Spinal cord (tissue), 10 donors: ENCODE results near the gene CCDC124. TPM values are rescaled to one million over a fixed set of nuclear protein-coding genes. Genes with fewer than 3 reads are reported as not detected.
"Not testable (repeated sequence)": the region's sequence is repeated elsewhere in the genome, so short reads cannot be mapped to it uniquely, and the experiment has no call there.

Experiments used
- DNase-seq, 6 donors: peaks; one replicate each; pipeline versions ENCODE4 v3.0.0 to v3.0.0-alpha.2; 2013 to 2015; ENCODE audit warnings: low spot score in 6 of 6, low read depth in 4 of 6
- H3K27ac ChIP-seq: one replicate; pipeline ENCODE4 v1.5.1; 2013; ENCODE audit warnings: low read depth, low read length, control low read depth
- H3K27me3 ChIP-seq: one replicate; pipeline ENCODE4 v1.6.1; 2013; ENCODE audit warnings: low read length; ENCODE audit not compliant: control insufficient read depth, insufficient read depth
- H3K36me3 ChIP-seq: one replicate; pipeline ENCODE4 v1.6.1; 2013; ENCODE audit warnings: low read length; ENCODE audit not compliant: control insufficient read depth, insufficient read depth
- H3K4me1 ChIP-seq: one replicate; pipeline ENCODE4 v1.6.1; 2013; ENCODE audit warnings: low read length; ENCODE audit not compliant: control insufficient read depth, insufficient read depth
- H3K4me3 ChIP-seq: one replicate; pipeline ENCODE4 v1.5.1; 2013; ENCODE audit warnings: low read depth, low read length, control low read depth
- H3K9me3 ChIP-seq: one replicate; pipeline ENCODE4 v1.6.1; 2013; ENCODE audit warnings: low read length; ENCODE audit not compliant: control insufficient read depth, insufficient read depth
- WGBS: methylation state at CpG from one replicate; pipeline ENCODE4 v1.1.5; 2013; ENCODE audit warnings: missing lambda C conversion rate; ENCODE audit not compliant: insufficient coverage; 5-methylcytosine and 5-hydroxymethylcytosine counted together
- long read RNA-seq, 4 donors: transcript quantifications; one replicate each; lab custom pipeline, GENCODE V29; 2026
- polyA plus RNA-seq, 2 donors: library from polyadenylated mRNA; unstranded; fragments of 120-200 nt; gene quantifications; one replicate each; pipeline ENCODE4 v1.2.1, GENCODE V29; 2013; ENCODE audit not compliant: insufficient read length in 2 of 2
- total RNA-seq, 2 donors: library from RNA; depleted of rRNA in 1 of 2; stranded (reverse); fragments of 120-200 nt in 1 of 2; fragments of >200 nt in 1 of 2; gene quantifications; one replicate each; pipeline versions ENCODE4 v1.2.3 to v1.2.4, GENCODE V29; 2013 to 2014
- donor health status: healthy.

Gene CCDC124, protein sequence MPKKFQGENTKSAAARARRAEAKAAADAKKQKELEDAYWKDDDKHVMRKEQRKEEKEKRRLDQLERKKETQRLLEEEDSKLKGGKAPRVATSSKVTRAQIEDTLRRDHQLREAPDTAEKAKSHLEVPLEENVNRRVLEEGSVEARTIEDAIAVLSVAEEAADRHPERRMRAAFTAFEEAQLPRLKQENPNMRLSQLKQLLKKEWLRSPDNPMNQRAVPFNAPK
- total RNA-seq (10 to 100 TPM; 24.5 to 28.4 TPM), polyA plus RNA-seq (100 to 1,000 TPM; 139 to 142 TPM)
- long read RNA-seq, donor 1, transcript CCDC124-201 (5 exons, 938 nt) = major isoform, 74 of 113 reads
- long read RNA-seq, donor 1, partial matches to known transcripts = 39 of 113 reads
- long read RNA-seq, donor 1, other reads (novel, unspliced or antisense) = 0 of 113 reads
- long read RNA-seq, donor 2, transcript CCDC124-201 (5 exons, 938 nt) = major isoform, 21 of 34 reads
- long read RNA-seq, donor 2, partial matches to known transcripts = 11 of 34 reads
- long read RNA-seq, donor 2, other reads (novel, unspliced or antisense) = 0 of 34 reads
- long read RNA-seq, donor 3, transcript CCDC124-201 (5 exons, 938 nt) = major isoform, 20 of 37 reads
- long read RNA-seq, donor 3, partial matches to known transcripts = 16 of 37 reads
- long read RNA-seq, donor 3, other reads (novel, unspliced or antisense) = 0 of 37 reads
- long read RNA-seq, donor 4, transcript CCDC124-201 (5 exons, 938 nt) = major isoform, 25 of 55 reads
- long read RNA-seq, donor 4, partial matches to known transcripts = 27 of 55 reads
- long read RNA-seq, donor 4, other reads (novel, unspliced or antisense) = 0 of 55 reads

DNA sequence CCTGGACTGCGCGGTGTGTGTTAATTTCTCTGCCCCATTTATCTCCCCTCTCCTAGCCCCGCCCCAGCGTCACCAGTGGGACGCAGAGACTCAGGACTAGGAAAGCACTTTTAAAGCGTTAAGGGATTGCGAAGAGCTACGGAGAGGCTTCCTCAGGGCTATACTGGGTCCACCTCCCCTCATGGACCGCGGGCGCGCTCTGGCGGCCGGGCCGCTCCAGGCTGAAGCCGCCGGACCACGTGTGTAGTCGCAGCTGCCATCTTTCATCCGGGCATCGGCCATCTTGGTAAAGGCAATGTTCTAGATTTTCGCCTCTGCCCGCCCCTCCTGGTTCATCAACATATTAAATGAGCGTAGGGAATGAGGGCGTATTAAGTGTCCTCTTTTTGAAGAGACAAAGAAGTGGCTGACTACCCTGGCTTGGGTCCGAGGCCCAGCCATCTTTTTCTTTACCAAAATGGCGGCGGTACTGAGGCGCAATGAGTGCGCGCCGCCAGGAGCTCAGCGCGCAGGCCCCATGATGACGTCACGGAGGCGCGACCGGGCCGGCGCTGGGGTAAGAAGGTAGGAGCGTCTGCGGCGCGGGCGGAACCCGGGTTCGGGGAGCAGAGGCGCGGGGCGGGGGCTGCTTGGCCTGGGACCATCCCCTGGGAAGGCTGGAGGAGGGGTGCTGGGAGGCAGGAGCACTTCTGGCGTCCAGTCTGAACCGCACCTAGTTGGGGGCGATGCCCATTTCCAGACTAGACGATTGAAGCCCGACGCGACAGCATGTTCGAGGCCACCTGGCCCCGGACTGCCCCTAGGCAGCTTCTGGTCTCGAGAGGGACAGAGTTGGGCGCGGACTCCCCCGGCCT is at the start of gene CCDC124:
Gene CCDC124 (plus strand): TSS at position 531 of the 854 bp plus-strand sequence. CDS start 3,406 bp downstream, outside the sequence.
- peak within 1 kb of the TSS; percentile 97 for H3K4me3 ChIP-seq
- peaks cover 24% of the 10 kb centered on the region for H3K36me3 ChIP-seq
- no peaks in the 10 kb centered on the region for H3K27me3 ChIP-seq
- peak; percentile 77 to 98 (median 89) for DNase-seq
- WGBS = under 1% methylated on average over 59 of the region's 64 CpGs
- no peaks in the 10 kb centered on the region for H3K9me3 ChIP-seq
- H3K27ac ChIP-seq = peak within 1 kb of the TSS; percentile 89
- peaks cover 20% of the 10 kb centered on the region for H3K4me1 ChIP-seq

DNA sequence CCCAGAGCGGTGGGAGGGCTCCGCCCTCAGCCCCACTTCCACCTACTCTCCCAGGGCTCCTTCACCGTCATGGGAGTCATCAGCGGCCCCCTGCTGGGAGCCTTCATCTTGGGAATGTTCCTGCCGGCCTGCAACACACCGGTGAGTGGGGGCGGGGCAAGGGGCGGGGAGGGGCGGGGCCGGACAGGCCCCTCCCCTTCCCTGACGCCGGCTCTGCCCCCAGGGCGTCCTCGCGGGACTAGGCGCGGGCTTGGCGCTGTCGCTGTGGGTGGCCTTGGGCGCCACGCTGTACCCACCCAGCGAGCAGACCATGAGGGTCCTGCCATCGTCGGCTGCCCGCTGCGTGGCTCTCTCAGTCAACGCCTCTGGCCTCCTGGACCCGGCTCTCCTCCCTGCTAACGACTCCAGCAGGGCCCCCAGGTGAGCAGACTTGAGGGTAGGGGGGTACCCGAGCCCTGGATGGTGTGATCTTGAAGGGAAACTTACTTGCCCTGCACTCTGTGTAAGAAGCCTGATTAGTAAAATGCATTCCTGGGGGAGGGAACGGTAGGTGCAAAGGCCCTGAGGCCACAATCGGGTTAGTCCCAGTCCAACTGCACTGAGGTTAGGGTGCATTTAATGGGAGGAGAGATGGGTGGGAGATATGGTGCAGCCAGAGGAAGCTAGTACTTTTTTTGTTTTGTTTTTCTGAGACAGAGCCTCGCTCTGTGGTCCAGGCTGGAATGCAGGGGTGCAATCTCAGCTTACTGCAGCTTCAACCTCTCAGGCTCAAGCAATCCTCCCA is 49.0 kb upstream of the CCDC124 start:
- Histone ChIP-seq H3K4me1 (no peaks in the 10 kb centered on the region), H3K9me3 (no peaks in the 10 kb centered on the region), H3K27me3 (no peaks in the 10 kb centered on the region), H3K36me3 (no peaks in the 10 kb centered on the region), H3K27ac (no peak overlapping the region), H3K4me3 (no peak overlapping the region)
- DNase-seq = no peak
- WGBS = 66% methylated on average over 30 of the region's 33 CpGs

DNA sequence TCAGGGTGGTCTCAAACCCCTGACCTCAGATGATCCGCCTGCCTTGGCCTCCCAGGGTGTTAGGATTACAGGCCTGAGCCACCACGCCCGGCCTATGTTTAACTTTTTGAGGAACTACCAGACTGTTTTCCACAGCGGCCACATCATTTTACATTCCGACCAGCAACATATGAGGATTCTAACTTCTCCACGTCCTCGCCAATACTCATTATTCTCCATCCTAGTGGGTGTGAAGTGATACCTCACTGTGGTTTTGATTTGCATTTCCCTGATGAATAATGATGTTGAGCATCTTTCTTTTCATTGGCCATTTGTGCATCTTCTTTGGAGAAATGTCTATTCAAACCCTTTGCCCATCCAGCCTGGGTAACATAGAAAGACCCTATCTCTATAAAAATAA is 46.3 kb upstream of the CCDC124 start:
- peaks cover 10% of the 10 kb centered on the region for H3K27me3 ChIP-seq
- no peak overlapping the region for H3K4me3 ChIP-seq
- no peak overlapping the region for H3K27ac ChIP-seq
- H3K4me1 ChIP-seq = no peaks in the 10 kb centered on the region
- H3K36me3 ChIP-seq = no peaks in the 10 kb centered on the region
- H3K9me3 ChIP-seq = no peaks in the 10 kb centered on the region
- no peak for DNase-seq
- 89% methylated on average over 3 of the region's 7 CpGs for WGBS

DNA sequence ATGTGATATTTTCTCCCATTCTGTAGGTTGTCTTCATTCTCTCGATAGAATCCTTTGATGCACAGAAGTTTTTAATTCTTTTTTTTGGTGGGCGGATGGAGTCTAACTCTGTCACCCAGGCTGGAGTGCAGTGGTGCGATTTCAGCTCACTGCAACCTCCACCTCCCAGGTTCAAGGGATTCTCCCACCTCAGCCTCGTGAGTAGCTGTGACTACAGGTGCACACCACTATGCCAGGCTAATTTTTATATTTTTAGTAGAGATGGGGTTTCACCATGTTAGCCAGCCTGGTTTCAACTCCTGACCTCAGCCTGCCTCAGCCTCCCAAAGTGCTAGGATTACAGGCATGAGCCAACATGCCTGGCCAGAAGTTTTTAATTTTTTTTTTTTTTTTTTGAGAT is 45.6 kb upstream of the CCDC124 start:
- DNase-seq, H3K4me3 ChIP-seq: not testable (repeated sequence)

DNA sequence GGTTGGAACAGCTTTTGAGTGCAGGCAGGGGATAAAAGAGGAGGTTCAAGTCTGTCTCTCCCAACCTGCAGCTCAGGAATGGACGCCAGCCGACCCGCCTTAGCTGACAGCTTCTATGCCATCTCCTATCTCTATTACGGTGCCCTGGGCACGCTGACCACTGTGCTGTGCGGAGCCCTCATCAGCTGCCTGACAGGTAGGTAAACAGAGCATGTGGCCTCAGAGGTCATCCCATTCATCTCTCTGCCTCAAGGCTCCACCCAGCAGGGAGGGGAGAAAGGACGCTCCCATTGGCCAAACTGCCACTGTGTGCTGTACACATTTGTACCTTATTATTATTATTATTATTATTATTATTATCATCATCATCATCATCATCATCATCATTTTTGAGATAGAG is 44.6 kb upstream of the CCDC124 start:
- Histone ChIP-seq H3K4me3 (no peak overlapping the region), H3K27me3 (peaks cover 17% of the 10 kb centered on the region), H3K4me1 (no peaks in the 10 kb centered on the region), H3K9me3 (no peaks in the 10 kb centered on the region), H3K36me3 (no peaks in the 10 kb centered on the region), H3K27ac (no peak overlapping the region)
- DNase-seq = no peak
- WGBS = 85% methylated on average over 3 of the region's 7 CpGs

More for the DNA sequence above, 45.6 kb upstream of the CCDC124 start:
- not testable (repeated sequence) for H3K9me3 ChIP-seq, H3K27ac ChIP-seq, H3K4me1 ChIP-seq, H3K36me3 ChIP-seq
- WGBS = no CpG with 5 or more reads among the region's 4 CpGs
- peaks cover 15% of the 10 kb centered on the region for H3K27me3 ChIP-seq

DNA sequence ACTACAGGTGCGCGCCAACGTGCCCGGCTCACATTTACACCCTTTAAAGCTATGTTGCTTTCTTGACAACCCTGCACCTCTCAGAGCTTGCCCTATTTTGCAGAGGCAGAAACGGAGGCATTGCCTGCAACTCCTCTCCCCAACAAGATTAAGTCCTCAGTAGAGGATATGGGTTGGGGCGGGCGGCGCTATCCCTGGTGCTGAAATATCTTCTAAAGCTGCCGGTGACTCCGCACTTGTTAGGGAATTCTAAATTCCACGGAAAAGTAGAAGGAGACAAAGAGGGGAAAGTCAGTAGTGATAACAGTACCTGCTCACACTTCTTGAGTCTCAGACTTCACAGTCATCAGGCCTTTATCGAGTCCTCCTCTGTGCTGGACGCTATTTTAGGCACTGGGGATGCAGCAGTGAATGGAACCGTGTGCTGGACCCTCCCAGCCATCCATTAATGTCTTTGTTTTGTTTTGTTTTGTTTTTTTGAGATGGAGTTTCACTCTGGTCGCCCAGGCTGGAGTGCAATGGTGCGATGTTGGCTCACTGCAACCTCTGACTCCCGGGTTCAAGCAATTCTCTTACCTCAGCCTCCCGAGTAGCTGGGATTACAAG is 43.1 kb upstream of the CCDC124 start:
- H3K27ac ChIP-seq = no peak overlapping the region
- 19% methylated on average over 6 of the region's 18 CpGs for WGBS
- H3K27me3 ChIP-seq = peaks cover 21% of the 10 kb centered on the region
- H3K36me3 ChIP-seq = no peaks in the 10 kb centered on the region
- DNase-seq = peak in 4 of 6 donors; percentile 2 to 67 (median 8)
- no peaks in the 10 kb centered on the region for H3K9me3 ChIP-seq
- no peak overlapping the region for H3K4me3 ChIP-seq
- H3K4me1 ChIP-seq = no peaks in the 10 kb centered on the region

DNA sequence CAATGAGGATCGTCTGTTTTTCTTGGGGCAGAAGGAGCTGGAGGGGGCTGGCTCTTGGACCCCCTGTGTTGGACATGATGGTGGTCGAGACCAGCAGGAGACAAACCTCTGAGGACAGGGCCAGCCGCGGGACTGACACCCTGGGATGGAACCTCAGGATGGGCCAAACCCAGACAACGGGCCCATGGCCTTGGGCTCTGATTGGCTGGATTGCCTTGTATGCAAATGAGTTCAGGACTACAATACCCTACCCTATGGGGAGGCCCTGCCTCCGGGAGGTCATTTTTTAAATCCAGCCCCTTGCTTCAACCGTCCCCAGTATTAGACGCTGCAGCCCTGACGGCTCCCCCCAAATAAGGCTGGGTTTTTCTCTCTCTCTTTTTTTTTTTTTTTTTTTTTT is 39.0 kb upstream of the CCDC124 start:
- Histone ChIP-seq H3K36me3 (no peaks in the 10 kb centered on the region), H3K27ac (no peak overlapping the region), H3K4me1 (no peaks in the 10 kb centered on the region), H3K9me3 (no peaks in the 10 kb centered on the region), H3K27me3 (peaks cover 21% of the 10 kb centered on the region), H3K4me3 (no peak overlapping the region)
- no peak for DNase-seq
- WGBS = 54% methylated on average over 8 of the region's 9 CpGs

DNA sequence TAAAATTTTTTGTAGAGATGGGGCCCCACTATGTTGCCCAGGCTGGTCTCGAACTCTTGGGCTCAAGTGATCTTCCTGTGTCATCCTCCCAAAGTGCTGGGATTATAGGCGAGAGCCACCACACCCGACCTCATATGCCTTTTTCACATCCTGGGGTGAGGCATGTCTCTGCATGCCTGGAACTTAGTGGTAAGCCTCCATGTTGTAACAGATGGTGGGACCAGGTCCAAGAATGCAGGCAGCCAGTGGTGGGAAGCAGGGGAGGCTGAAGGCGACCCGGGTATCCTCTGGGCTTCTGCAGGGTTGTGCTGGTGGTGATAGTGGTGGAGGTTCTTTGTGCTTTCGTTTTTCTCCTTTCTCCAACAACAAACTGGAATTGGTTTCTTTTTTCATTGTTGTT is 30.1 kb upstream of the CCDC124 start:
- 78% methylated on average over 2 of the region's 6 CpGs for WGBS
- no peaks in the 10 kb centered on the region for H3K36me3 ChIP-seq

More for the DNA sequence above, 30.1 kb upstream of the CCDC124 start:
- Histone ChIP-seq H3K27ac (no peak overlapping the region), H3K9me3 (no peaks in the 10 kb centered on the region), H3K27me3 (no peaks in the 10 kb centered on the region), H3K4me3 (no peak overlapping the region), H3K4me1 (no peaks in the 10 kb centered on the region)
- peak in 1 of 6 donors; percentile 22 for DNase-seq
